NCI-H526 (cell line): Measurements from ENCODE around the gene NKIRAS1.
"Not testable (repeated sequence)": the region's sequence is repeated elsewhere in the genome, so short reads cannot be mapped to it uniquely, and the experiment has no call there.

Experiments
- DNase-seq, 2 experiments: peaks; one replicate each; lab custom pipeline; 2025; lab: John Stamatoyannopoulos, UW

Gene NKIRAS1

GRCh38 chr3:23870663-23871043 is 46.1 kb downstream of the NKIRAS1 start:
- DNase-seq, result not testable (repeated sequence)

- no peak for DNase-seq
Measured at GRCh38 chr3:23869977-23870662, 46.7 kb downstream of the NKIRAS1 start.

GRCh38 chr3:23867838-23868237 is 49.0 kb downstream of the NKIRAS1 start:
- no peak for DNase-seq

GRCh38 chr3:23867400-23867799 is 49.4 kb downstream of the NKIRAS1 start:
- peak; percentile 34 to 64 for DNase-seq

- DNase-seq, result peak; percentile 86
Measured at GRCh38 chr3:23865595-23866396, 51.0 kb downstream of the NKIRAS1 start.

GRCh38 chr3:23864931-23865330 is 51.9 kb downstream of the NKIRAS1 start:
- DNase-seq, result no peak

GRCh38 chr3:23863060-23863459 is 53.7 kb downstream of the NKIRAS1 start:
- DNase-seq, result peak in 1 of 2 experiments; percentile 14

- no peak for DNase-seq
Measured at GRCh38 chr3:23861689-23862088, 55.1 kb downstream of the NKIRAS1 start.

- no peak for DNase-seq
Measured at GRCh38 chr3:23859839-23860382, 56.9 kb downstream of the NKIRAS1 start.

GRCh38 chr3:23859012-23859743 is 57.6 kb downstream of the NKIRAS1 start:
- DNase-seq, result no peak

- DNase-seq, result no peak
Measured at GRCh38 chr3:23856286-23856685, 60.5 kb downstream of the NKIRAS1 start.

GRCh38 chr3:23849462-23849861 is 67.3 kb downstream of the NKIRAS1 start:
- not testable (repeated sequence) for DNase-seq

- no peak for DNase-seq
Measured at GRCh38 chr3:23845326-23846216, 71.2 kb downstream of the NKIRAS1 start.

GRCh38 chr3:23843869-23844268 is 72.9 kb downstream of the NKIRAS1 start:
- no peak for DNase-seq
